Ovary (tissue), 9 donors: Measurements from ENCODE around the gene SEH1L. TPM values are rescaled to one million over a fixed set of nuclear protein-coding genes. Genes with fewer than 3 reads are reported as not detected.

ENCODE experiments used
- DNase-seq, 5 donors: peaks; one replicate each; pipeline ENCODE4 v3.0.0-alpha.2; 2019 to 2020
- H3K27ac ChIP-seq, 2 donors: fragments of 200-600 bp; one replicate each; pipeline versions ENCODE4 v1.5.1 to v1.8.0; 2019 to 2022
- H3K27me3 ChIP-seq: fragments of 200-600 bp; one replicate; pipeline ENCODE4 v1.8.0; 2022
- H3K36me3 ChIP-seq: fragments of 200-600 bp; sonication (generic); one replicate; pipeline ENCODE4 v1.5.1; 2019
- H3K4me1 ChIP-seq: one replicate; pipeline ENCODE4 v1.8.1; 2013; ENCODE audit warnings: mild to moderate bottlenecking, moderate library complexity; ENCODE audit not compliant: insufficient read depth
- H3K4me3 ChIP-seq: fragments of 200-600 bp; sonication (generic); one replicate; pipeline ENCODE4 v1.5.1; 2017
- H3K9me3 ChIP-seq, 2 donors: fragments of 200-600 bp in 1 of 2; sonication (generic) in 1 of 2; one replicate each; pipeline versions ENCODE4 v1.5.1 to v1.8.1; 2013 to 2019; ENCODE audit warnings: mild to moderate bottlenecking in 1 of 2, moderate library complexity in 1 of 2
- EP300 ChIP-seq: sonication (generic); formaldehyde crosslinking; IDR thresholded peaks from one replicate; pipeline ENCODE4 v1.6.1; 2017; ENCODE audit warnings: antibody characterized with exemption
- POLR2A ChIP-seq: fragments of 450-650 bp; IDR thresholded peaks from one replicate; pipeline ENCODE4 v1.6.1; 2017; ENCODE audit warnings: antibody characterized with exemption, mild to moderate bottlenecking, moderate library complexity
- WGBS, 3 donors: extraction: QIAGEN DNeasy Blood & Tissue Kit in 1 of 3; methylation state at CpG; one replicate each; pipeline versions ENCODE4 v1.1.5 to v1.1.7; 2013 to 2017; 5-methylcytosine and 5-hydroxymethylcytosine counted together
- intact Hi-C, 4 donors: fragments of 100-400 bp; cut with DNase I; formaldehyde crosslinking; loops; one replicate each; pipeline versions ENCODE4 v1.11.0 to v1.15.1; 2022 to 2023
- polyA plus RNA-seq, 2 donors: library from polyadenylated mRNA; stranded (reverse); fragments of 200-250 nt in 1 of 2; fragments of 350-450 nt in 1 of 2; fragmentation: Illumina TruSeq in 1 of 2; extraction: RNeasy Lipid Tissue Mini Kit (QIAGEN cat#74804) in 1 of 2; gene quantifications; one replicate each; pipeline ENCODE4 v1.2.3, GENCODE V29; 2013 to 2014
- total RNA-seq, 7 donors: library from RNA; depleted of rRNA in 2 of 7; stranded (reverse); fragments of >200 nt in 2 of 7; fragmentation: NEBNext Ultra II Directional in 3 of 7; extraction: Animal tissue kit (Norgen Biotek cat#: 25700) in 3 of 7; gene quantifications; one replicate each; pipeline versions ENCODE4 v1.1.0 to v1.2.4, GENCODE V29; 2016 to 2023
- TF ChIP-seq, protein P1 (sequence below), 3 donors: fragments of 450-650 bp in 2 of 3; fragments of 200-600 bp in 1 of 3; IDR thresholded peaks; one replicate each; pipeline versions ENCODE4 v1.5.1 to v1.8.0; 2016 to 2022; ENCODE audit warnings: antibody characterized with exemption in 3 of 3, mild to moderate bottlenecking in 1 of 3
- donor health status: DM: no; HTN: no; CAD: no; lungs with moderate emphysema.
- donor health status: DM: no; HTN: no; CAD: no.
- donor health status: Bipolar disorder and iron deficiency.
- donor health status: DM: yes; HTN: yes; CAD: no.
- donor health status: DM: no; HTN: no; CAD: no.
- donor health status: DM: yes; HTN: yes; CAD: no.

Gene SEH1L
- total and polyA plus RNA-seq, 9 donors = 12.3 to 56.1 (median 35.7) TPM

DNA sequence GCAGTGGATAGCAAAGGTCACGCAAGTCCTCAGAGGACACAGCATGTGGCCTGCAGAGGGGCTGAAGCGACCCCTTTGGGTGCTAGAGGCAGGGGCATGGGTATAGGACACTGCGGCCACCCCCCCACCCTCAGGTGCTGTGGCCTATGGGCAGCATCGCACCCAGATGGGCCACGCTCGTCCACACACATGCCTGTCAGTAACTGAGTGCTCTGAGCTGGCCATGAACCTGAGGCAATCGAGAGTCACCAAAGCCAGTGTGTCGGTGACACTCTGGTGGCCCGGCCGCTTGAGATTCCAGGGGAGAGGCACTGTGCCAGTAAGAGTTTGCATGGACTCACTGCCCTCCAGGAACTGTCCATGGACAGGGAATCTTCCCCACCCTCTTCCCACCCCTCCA lies 41.0 kb upstream of the SEH1L start:
- intact Hi-C loops = no loop called here
- Histone ChIP-seq H3K36me3 (no peaks in the 10 kb centered on the region), H3K4me1 (peaks cover 12% of the 10 kb centered on the region), H3K4me3 (no peak overlapping the region), H3K9me3 (no peaks in the 10 kb centered on the region), H3K27ac (peak overlapping the region; percentile 31 to 85), H3K27me3 (no peaks in the 10 kb centered on the region)
- WGBS, 3 donors = 71 to 83% (median 82%) methylated on average over 10 of the region's 10 CpGs
- DNase-seq = peak in 2 of 5 donors; percentile 26 to 30
- TF ChIP-seq, protein P1, sequence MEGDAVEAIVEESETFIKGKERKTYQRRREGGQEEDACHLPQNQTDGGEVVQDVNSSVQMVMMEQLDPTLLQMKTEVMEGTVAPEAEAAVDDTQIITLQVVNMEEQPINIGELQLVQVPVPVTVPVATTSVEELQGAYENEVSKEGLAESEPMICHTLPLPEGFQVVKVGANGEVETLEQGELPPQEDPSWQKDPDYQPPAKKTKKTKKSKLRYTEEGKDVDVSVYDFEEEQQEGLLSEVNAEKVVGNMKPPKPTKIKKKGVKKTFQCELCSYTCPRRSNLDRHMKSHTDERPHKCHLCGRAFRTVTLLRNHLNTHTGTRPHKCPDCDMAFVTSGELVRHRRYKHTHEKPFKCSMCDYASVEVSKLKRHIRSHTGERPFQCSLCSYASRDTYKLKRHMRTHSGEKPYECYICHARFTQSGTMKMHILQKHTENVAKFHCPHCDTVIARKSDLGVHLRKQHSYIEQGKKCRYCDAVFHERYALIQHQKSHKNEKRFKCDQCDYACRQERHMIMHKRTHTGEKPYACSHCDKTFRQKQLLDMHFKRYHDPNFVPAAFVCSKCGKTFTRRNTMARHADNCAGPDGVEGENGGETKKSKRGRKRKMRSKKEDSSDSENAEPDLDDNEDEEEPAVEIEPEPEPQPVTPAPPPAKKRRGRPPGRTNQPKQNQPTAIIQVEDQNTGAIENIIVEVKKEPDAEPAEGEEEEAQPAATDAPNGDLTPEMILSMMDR (IDR thresholded peaks at IDR 0.05) = no peak
- TF ChIP-seq EP300 (no peak), POLR2A (no peak)

DNA sequence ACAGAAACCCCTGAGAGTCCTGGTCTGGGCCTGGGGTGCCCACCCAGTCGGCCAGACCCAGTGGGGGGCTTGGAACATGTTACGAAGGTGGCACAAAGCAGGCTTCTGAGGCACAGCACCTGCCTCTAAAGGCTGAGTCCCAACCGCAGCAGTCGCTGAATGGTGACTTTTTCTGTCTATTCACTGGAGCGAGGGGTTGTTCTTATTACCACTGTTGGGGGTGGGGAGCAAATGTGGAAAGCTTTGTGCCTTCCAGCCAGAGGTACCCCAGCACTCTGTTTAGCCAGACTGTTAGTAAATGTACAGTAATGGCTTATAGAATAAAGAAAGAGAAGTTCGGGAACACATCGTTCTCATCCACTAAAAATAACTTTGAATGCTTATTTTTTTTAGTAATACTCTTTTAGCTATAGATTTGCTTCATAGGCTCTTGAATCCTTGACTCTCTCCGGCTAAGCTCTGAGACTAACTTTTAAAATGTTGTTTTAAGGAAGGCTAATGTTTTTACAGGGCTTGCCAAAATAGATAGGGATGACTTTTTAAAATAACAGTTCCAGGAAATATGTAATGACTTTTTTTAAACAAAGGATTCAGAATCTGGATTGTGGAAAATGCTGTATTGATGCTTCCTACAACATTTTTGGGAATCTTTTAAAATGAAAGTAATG lies 40.4 kb upstream of the SEH1L start:
- Histone ChIP-seq H3K27ac (peak overlapping the region; percentile 31 to 85), H3K36me3 (no peaks in the 10 kb centered on the region), H3K27me3 (no peaks in the 10 kb centered on the region), H3K4me1 (peaks cover 12% of the 10 kb centered on the region), H3K4me3 (no peak overlapping the region), H3K9me3 (no peaks in the 10 kb centered on the region)
- TF ChIP-seq EP300 = no peak
- TF ChIP-seq POLR2A = no peak
- TF ChIP-seq, protein P1 (IDR thresholded peaks at IDR 0.05) = no peak
- peak in 2 of 5 donors; percentile 35 for DNase-seq
- 7 to 20% (median 9%) methylated on average over 8 of the region's 8 CpGs for WGBS, 3 donors
- intact Hi-C loops = no loop called here

DNA sequence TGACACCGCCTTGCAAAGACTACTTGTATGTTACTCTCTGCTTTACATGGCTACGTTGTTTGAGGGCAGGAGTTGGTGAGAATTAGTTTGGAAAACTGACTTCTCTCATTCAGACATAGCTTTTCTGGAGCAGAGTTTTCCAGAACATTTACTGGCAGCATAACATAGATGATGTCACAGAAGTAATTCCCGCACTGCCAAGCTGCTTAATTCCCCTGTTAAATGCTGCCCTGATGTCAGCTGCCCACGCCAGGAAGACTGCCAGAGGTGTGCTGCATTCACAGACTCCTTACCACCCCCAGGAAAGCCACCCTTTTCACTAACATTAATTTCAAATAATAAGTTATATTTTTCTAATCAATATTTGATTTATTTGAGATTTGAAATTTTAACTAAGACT lies 39.1 kb upstream of the SEH1L start:
- Histone ChIP-seq H3K27me3 (no peaks in the 10 kb centered on the region), H3K4me1 (peaks cover 12% of the 10 kb centered on the region)
- 85 to 87% (median 85%) methylated on average over 4 of the region's 4 CpGs for WGBS, 3 donors

GRCh38 chr18:12911025-12911928 lies 36.5 kb upstream of the SEH1L start:
- peaks cover 6% of the 10 kb centered on the region for H3K4me1 ChIP-seq
- no peak for TF ChIP-seq POLR2A
- TF ChIP-seq, protein P1 (IDR thresholded peaks at IDR 0.05) = no peak
- no peak for TF ChIP-seq EP300
- H3K9me3 ChIP-seq = no peaks in the 10 kb centered on the region
- 30 to 42% (median 40%) methylated on average over 75 of the region's 75 CpGs for WGBS, 3 donors
- no peak overlapping the region for H3K27ac ChIP-seq
- H3K36me3 ChIP-seq = no peaks in the 10 kb centered on the region
- H3K4me3 ChIP-seq = no peak overlapping the region
- peak in 3 of 5 donors; percentile 26 to 40 (median 40) for DNase-seq
- no peaks in the 10 kb centered on the region for H3K27me3 ChIP-seq
- intact Hi-C loops = no loop called here

More for the DNA sequence above, 39.1 kb upstream of the SEH1L start:
- Histone ChIP-seq H3K4me3 (no peak overlapping the region), H3K9me3 (no peaks in the 10 kb centered on the region), H3K27ac (no peak overlapping the region), H3K36me3 (no peaks in the 10 kb centered on the region)
- DNase-seq = no peak
- intact Hi-C loops = no loop called here
- TF ChIP-seq, protein P1 (IDR thresholded peaks at IDR 0.05) = no peak
- TF ChIP-seq POLR2A = no peak
- no peak for TF ChIP-seq EP300
